Islet precursor cell (in vitro differentiated cells): ENCODE measurements around the gene BPIFA2.
"Not testable (repeated sequence)": the region's sequence is repeated elsewhere in the genome, so short reads cannot be mapped to it uniquely, and the experiment has no call there.

Experiments used
- DNase-seq: peaks from one replicate; pipeline ENCODE4 v3.0.0-alpha.2; 2018

BPIFA2 gene, protein sequence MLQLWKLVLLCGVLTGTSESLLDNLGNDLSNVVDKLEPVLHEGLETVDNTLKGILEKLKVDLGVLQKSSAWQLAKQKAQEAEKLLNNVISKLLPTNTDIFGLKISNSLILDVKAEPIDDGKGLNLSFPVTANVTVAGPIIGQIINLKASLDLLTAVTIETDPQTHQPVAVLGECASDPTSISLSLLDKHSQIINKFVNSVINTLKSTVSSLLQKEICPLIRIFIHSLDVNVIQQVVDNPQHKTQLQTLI

DNA sequence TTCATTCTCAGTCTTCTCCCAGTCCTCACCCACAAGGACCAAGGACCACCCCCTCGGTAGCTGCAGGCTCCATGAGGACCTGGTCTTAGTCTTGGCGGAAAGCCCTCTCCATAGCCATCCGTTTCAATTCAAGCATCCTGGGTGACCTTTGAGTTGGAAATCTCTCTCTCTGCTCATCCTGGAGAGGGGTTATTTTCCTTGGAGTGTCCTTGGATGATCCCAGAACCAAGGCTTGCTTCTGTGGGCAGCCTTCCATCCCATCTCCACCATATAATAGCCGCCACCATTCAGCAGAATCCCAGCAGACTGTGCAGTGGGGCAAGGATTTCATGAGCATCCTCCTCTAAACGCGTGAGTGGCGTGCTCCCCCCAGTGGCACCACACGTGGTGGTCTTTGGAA lies at the start of gene BPIFA2:
TSS of gene BPIFA2 (plus strand) at position 301 of the 400 bp plus-strand sequence. CDS start 987 bp downstream, outside the sequence.
- no peak for DNase-seq

DNA sequence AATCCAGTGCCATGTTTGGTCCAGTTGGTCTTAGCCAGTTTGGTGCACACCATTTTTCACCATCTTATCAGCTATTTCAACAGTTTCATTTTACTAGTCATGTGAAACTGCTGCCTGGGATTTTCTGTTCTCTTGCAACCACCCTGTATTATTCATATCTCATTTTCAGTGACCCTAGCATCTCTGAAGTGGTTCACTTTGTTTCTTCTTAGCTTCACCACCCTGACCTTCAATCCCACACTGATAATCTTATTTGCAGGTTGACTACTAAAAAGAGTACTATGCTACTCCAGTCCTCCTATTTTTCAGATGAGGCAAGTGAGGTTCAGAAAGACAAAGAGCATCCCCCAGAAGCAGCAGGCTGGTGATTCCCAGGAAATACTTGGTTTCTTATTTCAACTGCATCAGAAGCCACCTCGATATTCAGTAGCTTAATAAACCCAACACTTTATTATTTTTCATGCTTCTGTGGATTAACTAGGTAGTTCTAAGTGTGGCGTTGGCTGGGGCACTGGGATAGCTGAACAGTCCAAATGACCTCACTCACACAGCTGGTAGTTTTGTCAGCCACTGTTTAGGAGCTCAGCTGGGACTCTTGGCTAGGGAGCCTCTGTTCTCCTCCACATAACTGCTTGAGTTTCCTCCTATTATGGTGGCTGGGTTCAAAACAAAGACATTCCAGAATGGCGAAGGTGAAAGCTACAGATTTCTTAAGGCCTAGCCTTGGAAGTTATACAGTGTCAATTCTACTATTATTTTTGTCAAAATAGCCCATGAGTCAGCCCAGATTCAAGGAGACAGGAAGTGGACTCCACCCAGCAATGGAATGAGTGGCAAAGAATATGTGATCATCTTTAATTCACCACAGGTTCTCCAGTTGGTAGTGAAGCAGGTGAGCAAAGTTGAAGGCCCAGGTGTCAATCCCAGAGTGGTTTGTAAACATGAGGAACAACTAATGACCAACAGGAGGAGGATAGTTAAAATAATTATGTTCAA lies 47.9 kb upstream of the BPIFA2 start:
- peak; percentile 14 for DNase-seq

DNA sequence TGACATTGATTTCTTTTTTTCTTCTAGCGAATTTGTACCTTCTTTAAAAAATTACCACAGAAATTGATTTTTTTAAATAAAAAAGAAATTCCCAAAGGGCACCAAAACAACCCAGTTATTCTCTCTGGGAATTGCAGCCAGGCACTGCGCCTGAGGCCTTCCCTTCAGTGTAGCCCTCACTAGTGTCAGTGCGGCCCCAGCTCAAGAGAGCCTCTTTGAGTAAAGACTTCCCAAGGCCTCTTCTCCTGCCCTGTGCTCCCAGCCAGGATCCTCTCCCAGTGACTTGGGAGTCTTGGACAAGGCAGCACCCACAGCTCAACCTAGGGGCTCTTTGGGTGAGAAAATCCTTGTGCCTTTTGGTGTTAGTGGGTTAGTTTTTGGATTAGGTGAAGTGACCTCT lies 47.0 kb upstream of the BPIFA2 start:
- peak; percentile 9 for DNase-seq

DNA sequence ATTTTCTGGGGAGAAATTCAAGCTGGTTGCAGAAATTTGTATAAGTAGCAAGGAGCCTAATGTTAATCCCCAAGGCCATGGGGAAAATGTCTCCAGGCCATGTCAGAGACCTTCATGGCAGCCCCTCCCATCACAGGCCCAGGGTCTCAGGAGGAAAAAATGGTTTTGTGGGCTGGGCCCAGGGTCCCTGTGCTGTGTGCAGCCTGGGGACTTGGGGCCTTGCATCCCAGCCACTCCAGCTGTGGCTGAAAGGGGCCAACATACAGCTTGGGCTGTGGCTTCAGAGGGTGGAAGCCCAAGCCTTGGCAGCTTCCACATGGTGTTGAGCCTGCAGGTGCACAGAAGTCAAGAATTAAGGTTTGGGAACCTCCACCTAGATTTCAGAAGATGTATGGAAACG lies 45.7 kb upstream of the BPIFA2 start:
- not testable (repeated sequence) for DNase-seq

DNA sequence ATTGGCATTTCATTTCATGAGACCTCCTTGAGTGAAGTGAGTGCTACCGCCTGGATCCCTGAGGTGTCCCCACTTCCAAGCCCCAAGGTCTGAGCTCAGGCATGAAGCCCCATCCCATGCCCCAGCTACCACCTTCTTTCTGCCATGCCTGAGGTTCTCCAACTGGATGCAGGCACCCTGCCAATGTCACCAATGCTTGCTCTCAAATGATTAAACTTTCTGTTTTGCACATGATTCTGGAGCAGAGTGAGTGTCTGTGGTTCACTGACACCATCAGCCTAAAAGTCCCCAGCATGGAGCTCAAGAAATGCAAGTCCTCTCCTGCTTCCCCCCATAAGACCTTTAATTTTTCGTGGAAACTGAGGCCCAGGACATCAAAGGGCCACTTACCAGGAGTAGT lies 43.7 kb upstream of the BPIFA2 start:
- no peak for DNase-seq

DNA sequence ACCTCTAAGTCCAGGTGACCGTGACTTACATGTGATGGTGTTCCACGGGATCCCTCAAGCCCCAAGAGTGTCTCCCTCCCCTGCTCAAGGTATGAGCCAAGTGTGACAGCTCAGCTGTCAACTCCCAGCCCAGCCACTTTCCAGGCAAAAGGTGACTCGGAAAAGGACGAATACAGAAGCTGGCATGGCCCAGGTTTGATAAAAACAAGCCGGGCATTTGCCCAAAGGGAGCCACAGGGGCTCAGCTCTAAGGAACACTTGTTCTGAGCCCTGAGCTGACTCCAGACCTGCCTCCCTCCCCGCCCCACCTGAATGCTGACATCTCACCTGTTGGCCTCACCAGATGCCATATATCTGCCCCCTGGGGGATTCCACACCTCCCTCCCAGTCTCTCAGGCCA lies 43.0 kb upstream of the BPIFA2 start:
- no peak for DNase-seq

DNA sequence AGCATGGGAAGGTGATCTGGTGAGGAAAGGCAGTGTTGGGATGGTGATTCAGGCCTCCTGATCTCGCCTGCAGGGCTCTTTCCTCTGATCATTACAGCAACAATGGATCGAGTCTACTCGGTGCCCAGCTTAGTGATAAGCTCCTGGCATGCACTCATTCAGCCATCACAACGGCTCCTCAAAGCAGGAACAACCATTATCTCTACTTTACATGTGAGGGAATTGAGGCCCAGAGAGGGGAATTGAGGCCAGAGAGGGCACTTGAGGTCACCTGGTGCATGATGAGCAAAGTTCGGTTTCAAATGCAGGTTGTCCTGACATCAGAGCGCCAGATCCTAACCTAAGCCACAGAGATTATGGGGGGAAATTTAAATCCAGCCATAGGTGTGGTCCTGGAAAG lies 42.0 kb upstream of the BPIFA2 start:
- DNase-seq: no peak

DNA sequence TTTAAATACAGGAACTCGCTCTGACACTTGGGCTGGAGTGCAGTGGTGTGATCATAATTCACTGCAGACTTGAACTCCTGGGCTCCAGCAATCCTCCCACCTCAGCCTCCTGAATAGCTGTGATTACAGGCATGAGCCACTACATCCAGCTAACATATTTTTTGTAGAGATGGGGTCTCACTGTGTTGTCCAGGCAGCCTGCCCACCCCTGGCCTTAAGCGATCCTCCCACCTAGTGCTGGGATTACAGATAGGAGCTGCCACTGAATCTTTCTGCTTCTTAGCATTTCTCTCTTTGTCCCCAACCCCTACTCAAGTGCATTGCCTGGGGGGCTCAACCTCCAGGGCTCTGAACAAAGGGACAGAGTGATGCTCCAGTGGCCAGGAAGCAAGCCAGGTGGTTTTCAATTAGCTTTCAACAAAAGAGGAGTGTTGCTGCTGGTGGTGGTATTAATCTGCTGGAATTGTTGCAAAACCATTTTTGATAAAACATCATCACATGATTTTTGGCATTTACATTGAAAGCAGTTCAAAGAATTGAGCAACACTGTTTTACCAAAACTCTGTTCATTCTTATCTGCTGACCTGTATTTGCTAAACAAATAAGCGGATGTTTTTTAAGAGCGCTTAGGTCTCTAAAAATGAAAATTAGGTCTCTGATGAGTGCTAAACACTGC lies 40.4 kb upstream of the BPIFA2 start:
- DNase-seq: no peak

DNA sequence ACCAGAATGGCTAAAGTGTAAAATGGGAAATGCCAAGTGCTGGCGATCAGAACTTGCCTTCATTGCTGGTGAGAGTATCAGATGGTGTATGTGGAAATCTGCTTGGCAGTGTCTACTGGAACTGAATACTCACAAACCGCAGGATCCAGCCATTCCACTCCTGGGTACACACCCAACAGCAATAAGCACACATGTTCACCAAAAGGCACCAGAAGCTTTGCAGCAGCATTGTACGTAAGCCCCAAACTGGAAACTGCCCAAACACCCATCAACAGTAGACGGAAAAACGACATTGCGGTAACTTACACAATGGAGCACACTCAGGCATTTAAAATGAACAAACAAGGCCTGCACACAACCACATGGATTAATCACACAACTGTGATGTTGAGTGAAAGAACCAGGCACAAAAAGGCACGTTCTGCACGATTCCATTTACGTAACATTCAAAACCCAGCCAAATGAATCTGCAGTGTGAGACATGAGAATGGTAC lies 37.3 kb upstream of the BPIFA2 start:
- no peak for DNase-seq

DNA sequence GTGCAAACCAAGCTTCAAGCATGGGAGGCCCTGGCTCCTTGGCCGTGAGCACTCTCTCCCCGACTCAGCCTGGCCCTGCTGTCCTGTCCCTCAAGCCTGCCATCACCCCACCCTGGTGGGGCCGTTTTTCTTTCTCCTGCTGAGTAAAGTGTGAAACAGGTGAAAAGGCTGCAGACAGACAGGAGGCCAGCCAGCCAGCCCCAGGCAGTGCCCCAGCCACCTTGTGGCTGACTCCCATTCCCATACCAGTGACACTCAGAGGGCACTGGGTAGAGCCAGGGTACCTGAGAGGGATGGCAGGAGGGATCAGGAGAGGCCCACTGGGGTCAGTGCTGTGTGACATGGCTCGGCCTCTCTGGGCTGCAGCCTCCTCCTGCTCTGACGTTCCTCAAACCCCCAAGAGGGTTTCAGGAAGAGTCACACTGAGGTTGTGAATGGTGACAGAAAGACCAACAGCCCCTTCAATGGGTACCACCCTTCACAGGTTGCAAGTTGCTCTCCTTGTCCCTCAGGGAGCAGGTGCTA lies 35.9 kb upstream of the BPIFA2 start:
- no peak for DNase-seq

DNA sequence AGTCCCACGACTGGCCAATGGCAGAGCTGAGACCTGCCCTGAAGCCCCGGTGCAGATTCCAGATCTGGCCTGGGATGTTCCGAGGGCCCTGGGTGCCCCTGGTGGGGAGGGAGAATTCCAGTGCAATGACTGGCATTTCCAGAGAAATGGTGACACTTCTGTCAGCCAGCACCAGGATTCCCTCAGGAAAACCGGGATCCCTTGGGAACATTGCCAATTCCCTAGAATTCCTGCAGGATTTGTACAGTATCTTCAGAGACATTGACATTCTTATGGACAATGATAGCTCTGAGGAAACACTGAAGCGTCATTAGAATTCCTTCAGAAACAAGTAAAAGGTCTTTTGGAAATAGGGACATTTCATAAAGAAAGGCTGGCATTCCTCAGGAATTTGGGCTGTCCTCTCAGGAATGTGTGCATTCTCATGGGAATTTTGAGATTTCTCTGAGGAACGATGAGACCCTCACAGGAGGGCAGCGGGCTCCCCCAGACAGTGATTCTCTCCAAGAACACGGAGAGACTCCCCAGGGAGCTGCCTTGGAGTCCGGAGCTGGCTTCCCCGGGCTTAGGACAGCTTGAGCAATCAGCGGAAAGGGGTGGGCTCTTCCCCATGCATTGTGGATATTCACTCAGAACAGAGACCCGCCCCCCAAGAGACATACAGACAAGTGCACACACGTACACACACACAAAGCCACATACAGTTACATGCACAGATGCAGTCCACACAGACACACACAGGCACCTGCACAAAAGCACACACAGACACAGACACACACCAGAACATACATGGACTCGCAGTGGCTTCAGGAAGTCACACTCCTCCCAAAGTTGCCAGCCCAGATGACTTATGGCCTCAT lies 35.2 kb upstream of the BPIFA2 start:
- DNase-seq: peak; percentile 74

DNA sequence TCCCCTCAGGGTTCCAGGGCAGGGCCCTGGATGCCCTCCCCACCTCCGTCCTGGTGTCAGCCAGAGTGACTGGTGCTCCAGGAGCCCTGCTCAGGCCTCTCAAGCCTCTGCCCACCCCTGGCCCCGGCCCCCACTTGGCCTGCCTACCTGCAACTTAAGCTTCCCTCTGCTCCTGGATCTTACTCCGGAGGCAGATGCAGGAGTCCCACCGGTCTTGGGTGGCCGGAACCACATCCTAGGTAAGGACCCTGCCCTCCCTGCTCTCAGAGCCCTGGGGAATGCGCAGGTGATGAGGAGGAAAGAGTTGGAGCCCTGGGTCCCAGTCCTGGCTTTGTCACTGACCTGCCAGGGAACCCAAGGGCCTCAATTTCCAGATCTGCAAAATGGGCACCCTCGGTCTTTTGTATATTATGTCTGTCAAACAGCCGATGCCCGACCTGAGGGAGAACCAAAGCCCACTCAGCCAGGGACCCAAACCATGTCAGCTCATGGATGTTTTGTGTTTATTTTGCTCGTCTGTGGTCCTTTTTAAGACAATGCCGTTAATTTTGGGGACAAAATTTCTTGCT lies 34.5 kb upstream of the BPIFA2 start:
- DNase-seq: no peak

DNA sequence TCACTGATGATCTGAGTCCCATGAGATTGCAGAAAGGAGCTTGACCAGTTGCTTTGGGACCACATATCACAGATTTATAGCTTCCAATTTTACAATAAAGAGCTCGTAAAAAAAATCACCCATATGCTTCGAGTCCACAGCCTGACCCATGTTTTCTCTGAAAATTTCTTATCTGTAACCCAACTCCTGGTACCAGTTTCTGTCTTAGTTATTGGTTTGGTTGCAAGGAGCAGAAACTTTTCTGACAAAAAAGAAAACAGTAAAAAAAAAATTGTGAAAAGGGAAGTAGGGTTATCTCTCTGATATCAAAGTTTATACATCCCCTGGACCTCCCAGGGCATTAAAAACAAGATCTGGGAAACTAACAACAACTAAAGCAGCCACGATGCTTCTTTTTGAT lies 30.8 kb upstream of the BPIFA2 start:
- no peak for DNase-seq

DNA sequence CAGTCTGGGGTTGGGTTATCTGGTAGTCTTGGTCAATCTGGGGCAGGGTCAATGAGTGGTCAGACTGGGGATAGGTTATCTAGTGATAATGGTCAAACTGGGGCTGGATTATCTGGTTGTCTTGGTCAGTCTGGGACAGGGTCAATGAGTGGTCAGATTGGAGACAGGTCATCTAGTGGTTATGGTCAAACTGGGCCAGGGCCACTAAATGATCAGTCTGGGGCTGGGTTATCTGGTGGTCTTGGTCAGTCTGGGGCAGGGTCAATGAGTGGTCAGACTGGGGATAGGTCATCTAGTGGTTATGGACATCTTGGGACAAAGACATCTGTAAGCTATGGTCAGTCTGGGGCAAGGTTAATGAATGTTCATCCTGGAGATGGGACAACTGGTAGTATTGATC lies 28.5 kb upstream of the BPIFA2 start:
- peak; percentile 19 for DNase-seq

DNA sequence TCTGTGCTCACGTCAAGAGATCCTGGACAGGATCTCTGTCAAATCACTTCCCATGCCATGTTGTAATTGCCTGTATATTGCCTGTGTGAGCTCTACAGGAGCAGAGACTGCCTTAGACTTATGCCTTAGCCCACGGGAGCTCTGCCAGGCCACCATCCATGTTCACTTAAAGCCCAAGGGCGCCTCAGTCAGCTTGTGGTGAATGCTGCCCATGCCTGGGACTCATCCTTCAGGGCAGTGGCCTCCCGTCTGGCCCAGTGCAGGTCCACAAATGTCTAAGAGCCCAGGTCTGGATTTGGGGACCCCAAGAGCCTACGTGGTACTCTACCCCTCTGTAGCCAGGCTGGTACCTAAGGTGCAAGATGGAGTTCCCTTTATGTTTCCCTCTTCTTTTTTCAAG lies 22.4 kb upstream of the BPIFA2 start:
- peak; percentile 42 for DNase-seq

DNA sequence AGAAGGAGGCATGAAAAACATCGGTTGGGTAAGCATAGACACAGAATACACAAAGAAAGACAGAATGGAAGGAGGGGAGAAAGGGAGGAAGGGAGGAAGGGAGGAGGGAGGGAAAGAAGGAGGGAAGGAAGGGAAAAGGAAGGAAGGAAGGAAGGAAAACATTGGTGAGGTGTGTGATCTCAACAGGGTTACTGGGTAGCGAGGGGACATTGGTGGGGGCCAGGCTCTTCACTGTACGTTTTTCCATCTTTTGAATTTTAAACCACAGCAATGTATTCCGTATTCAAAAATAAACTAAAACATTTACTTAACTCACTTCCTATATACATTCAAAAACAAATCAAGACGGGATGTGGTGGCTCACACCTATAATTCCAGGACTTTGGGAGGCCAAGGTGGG lies 20.7 kb upstream of the BPIFA2 start:
- DNase-seq: no peak

DNA sequence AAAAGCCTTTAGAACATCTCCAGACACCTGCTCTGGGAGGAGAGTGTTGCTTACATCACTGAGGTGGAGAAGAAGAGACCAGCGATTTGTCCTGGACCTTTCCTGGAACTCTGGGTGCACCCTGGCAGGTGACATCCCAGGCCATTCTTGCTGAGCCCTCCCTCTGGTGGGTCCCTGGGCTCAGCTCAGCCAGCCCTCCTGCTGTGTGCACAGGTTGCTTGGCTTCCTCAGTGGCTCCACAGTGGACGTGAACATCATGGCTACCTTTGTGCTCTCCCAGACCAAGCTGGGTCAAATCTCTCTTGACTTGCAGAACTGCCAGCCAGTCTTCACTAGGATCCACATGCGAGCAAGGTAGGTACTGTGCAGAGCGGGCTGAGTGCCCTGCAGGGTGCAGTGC lies 19.9 kb upstream of the BPIFA2 start:
- DNase-seq: peak; percentile 15

DNA sequence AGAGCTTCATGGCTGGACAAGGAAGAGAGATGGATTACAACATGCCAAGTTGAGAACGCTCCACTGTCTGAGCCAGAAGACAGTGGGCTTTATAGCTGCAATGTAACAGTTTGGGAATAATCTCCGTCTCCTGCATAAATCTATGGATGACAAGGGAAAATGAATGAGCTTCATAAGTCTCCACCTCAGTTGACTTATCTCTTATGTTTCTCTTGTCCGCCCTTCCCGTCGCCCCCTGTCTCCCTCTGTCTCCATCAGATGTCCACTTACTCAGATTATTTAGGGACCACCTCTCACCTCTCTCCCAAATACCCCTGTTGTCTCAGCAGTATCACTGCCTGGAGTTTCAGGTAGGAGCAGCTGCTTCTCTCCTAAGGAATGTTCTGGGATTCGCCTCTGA lies 13.7 kb upstream of the BPIFA2 start:
- peak; percentile 24 for DNase-seq

DNA sequence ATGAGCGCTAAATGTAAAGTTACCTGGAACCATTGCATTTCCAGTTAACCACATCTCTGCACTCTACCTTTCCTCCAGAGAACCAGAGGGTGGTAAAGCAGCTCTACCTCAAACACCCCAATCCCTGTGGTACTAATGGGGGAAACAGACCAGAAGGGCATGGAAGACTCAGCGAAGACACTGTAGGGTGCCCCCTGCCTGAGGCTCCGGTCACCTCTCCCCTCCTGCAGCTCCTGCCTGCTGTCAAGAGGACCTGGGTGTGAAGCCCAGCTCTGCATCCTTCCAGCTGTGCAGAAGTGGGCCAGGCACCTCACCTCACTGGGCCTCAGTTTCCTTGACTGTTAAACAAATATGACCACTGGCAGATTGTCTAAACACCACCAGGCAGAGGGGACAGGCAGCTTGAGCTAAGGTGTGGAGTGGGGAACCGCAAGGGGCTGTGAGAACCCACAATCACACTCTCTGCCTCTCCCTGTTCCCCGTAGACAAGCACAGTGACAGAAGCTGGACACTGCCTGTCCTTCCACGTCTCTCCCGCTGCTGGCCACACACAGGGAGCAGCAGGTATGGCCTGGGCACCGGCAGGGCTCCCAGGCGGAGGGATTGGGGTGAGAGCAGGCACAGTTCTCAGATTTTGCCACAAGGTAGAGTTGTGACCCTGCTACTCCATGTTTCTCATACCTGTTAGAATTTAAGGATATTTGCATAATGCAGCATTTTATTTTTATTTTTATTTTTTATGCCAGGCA lies 9.1 kb upstream of the BPIFA2 start:
- DNase-seq: peak; percentile 45

DNA sequence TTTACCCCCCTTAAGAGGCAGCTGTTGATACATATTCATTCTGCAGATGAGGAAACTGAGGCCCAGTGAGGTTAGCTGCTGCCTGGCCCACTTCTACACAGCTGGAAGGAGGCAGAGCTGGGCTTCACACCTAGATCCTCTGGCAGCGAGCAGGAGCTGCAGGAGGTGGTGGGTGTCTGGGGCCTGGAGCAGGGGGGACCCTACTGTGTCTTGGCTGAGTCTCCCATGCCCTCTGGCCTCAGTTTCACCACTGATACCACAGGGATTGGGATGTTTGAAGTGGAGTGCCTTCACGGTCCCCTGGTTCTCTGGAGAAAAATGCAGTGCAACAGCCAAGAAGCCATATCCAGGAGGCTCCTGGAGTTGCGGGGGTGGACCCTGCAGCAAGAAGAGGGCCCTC lies 8.2 kb upstream of the BPIFA2 start:
- peak; percentile 22 for DNase-seq

DNA sequence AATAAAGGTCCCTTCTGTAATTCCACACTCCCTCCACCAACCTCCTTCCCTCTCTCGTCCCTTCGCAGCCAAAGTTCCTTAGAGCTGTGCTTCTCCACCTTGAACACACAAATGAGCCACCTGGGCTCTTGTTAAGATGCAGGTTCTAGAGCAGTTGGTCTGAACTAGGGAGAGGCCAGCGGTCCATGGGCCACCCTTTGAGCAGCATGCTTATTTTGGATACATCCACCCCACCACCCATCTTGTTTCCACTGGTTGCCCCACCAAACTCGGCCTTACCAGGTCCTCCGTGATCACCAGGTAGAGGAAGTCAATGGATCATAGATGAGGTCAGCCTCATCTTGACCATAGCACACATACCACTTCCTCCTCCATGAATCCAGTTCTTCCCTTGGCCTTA lies 7.3 kb upstream of the BPIFA2 start:
- DNase-seq: peak; percentile 19
